GM23338 (cell line): ENCODE data around the gene CFAP97D2. TPM values are rescaled to one million over a fixed set of nuclear protein-coding genes. Genes with fewer than 3 reads are reported as not detected.

Experiments used
- ATAC-seq: fragments of 200-7000 bp; cut with Tn5 transposase; 3 replicates; pipeline ENCODE4 v1.9.1; 2020
- DNase-seq: peaks from one replicate; pipeline ENCODE4 v3.0.0-alpha.2; 2015; ENCODE audit warnings: low spot score
- H2AFZ ChIP-seq: fragments of 200-600 bp; sonication (generic); 2 replicates; pipeline ENCODE4 v1.8.0; 2016; ENCODE audit warnings: antibody characterized with exemption, mild to moderate bottlenecking, moderate library complexity
- H3F3A ChIP-seq: fragments of 200-600 bp; sonication (generic); replicated peaks from 2 replicates; pipeline ENCODE4 v1.8.0; 2017; ENCODE audit warnings: antibody characterized with exemption, mixed run types, low read depth
- H3K27ac ChIP-seq: fragments of 200-600 bp; sonication (generic); 2 replicates; pipeline ENCODE4 v1.6.1; 2016; ENCODE audit warnings: low read depth
- H3K27me3 ChIP-seq: fragments of 200-600 bp; sonication (generic); 2 replicates; pipeline ENCODE4 v1.8.0; 2016; ENCODE audit warnings: mild to moderate bottlenecking, mixed run types, moderate library complexity; ENCODE audit not compliant: insufficient read depth
- H3K36me3 ChIP-seq: fragments of 200-600 bp; sonication (generic); 2 replicates; pipeline ENCODE4 v1.8.0; 2016; ENCODE audit warnings: mild to moderate bottlenecking; ENCODE audit not compliant: insufficient read depth
- H3K4me1 ChIP-seq: fragments of 200-600 bp; sonication (generic); 2 replicates; pipeline ENCODE4 v1.8.0; 2016; ENCODE audit warnings: mild to moderate bottlenecking, moderate library complexity; ENCODE audit not compliant: insufficient read depth
- H3K4me2 ChIP-seq: fragments of 200-600 bp; sonication (generic); 2 replicates; pipeline ENCODE4 v1.7.1; 2017; ENCODE audit warnings: mixed run types
- H3K4me3 ChIP-seq: fragments of 200-600 bp; sonication (generic); 2 replicates; pipeline ENCODE4 v1.6.1; 2016; ENCODE audit warnings: mixed run types
- H3K79me2 ChIP-seq: fragments of 200-600 bp; sonication (generic); replicated peaks from 2 replicates; pipeline ENCODE4 v1.8.0; 2017; ENCODE audit warnings: mild to moderate bottlenecking; ENCODE audit not compliant: insufficient read depth
- H3K9me2 ChIP-seq: fragments of 200-600 bp; sonication (generic); 2 replicates; pipeline ENCODE4 v1.8.0; 2017; ENCODE audit not compliant: insufficient read depth
- H4K20me1 ChIP-seq: fragments of 200-600 bp; sonication (generic); replicated peaks from 2 replicates; pipeline ENCODE4 v1.8.0; 2017; ENCODE audit warnings: mild to moderate bottlenecking; ENCODE audit not compliant: insufficient read depth
- H3K27ac Mint-ChIP-seq: 2 replicates; pipeline ENCODE4 v1.8.0; 2020; ENCODE audit warnings: inconsistent platforms, mild to moderate bottlenecking, moderate library complexity, mixed read lengths
- H3K27me3 Mint-ChIP-seq: 3 replicates; pipeline ENCODE4 v1.8.0; 2022; ENCODE audit warnings: low read depth, mild to moderate bottlenecking, moderate library complexity, mixed read lengths, inconsistent platforms; ENCODE audit not compliant: insufficient read depth, poor library complexity
- H3K36me3 Mint-ChIP-seq: 3 replicates; pipeline ENCODE4 v1.8.0; 2021; ENCODE audit warnings: low read depth, mild to moderate bottlenecking, inconsistent platforms, moderate library complexity, mixed read lengths
- H3K4me1 Mint-ChIP-seq: 3 replicates; pipeline ENCODE4 v1.8.0; 2020; ENCODE audit warnings: mild to moderate bottlenecking, inconsistent platforms, mixed read lengths
- H3K4me3 Mint-ChIP-seq: 3 replicates; pipeline ENCODE4 v1.8.0; 2021; ENCODE audit warnings: moderate library complexity, mild to moderate bottlenecking, inconsistent platforms, mixed read lengths
- H3K9me3 Mint-ChIP-seq: 3 replicates; pipeline ENCODE4 v1.8.0; 2020; ENCODE audit warnings: moderate library complexity, mild to moderate bottlenecking, inconsistent platforms, mixed read lengths
- CREB1 ChIP-seq: fragments of 250-450 bp; sonication (Bioruptor Pico); IDR thresholded peaks from 2 replicates; pipeline ENCODE4 v1.5.0; 2020; ENCODE audit warnings: low read depth, mild to moderate bottlenecking, moderate library complexity
- EZH2 ChIP-seq: fragments of 200-600 bp; sonication (generic); IDR thresholded peaks from one replicate; pipeline ENCODE4 v1.8.0; 2017; ENCODE audit warnings: antibody characterized with exemption, mild to moderate bottlenecking, low read depth; ENCODE audit not compliant: unreplicated experiment
- NANOG ChIP-seq: IDR thresholded peaks from 2 replicates; pipeline ENCODE4 v1.6.1; 2016; ENCODE audit warnings: antibody characterized with exemption, borderline replicate concordance
- polyA plus RNA-seq: library from polyadenylated mRNA; unstranded; fragments of >200 nt; fragmentation: Nextera tagmentation; extraction: Ambion mirVana; gene quantifications from 2 replicates; pipeline ENCODE4 v1.2.1, GENCODE V29; 2016
- total RNA-seq: library from RNA; depleted of rRNA; stranded (reverse); fragments of >200 nt; shearing (Covaris generic); gene quantifications from 2 replicates; pipeline ENCODE4 v1.2.3, GENCODE V29; 2014
- TF ChIP-seq, protein P1 (sequence below): IDR thresholded peaks from 2 replicates; pipeline ENCODE4 v1.6.1; 2016; ENCODE audit warnings: antibody characterized with exemption
- TF ChIP-seq, protein P2 (sequence below): fragments of 250-450 bp; sonication (Bioruptor Pico); IDR thresholded peaks from 2 replicates; pipeline ENCODE4 v1.5.0; 2020; ENCODE audit warnings: mild to moderate bottlenecking, moderate library complexity

Gene CFAP97D2
- total and polyA plus RNA-seq, 2 experiments from 2014 or later, result not detected

DNA sequence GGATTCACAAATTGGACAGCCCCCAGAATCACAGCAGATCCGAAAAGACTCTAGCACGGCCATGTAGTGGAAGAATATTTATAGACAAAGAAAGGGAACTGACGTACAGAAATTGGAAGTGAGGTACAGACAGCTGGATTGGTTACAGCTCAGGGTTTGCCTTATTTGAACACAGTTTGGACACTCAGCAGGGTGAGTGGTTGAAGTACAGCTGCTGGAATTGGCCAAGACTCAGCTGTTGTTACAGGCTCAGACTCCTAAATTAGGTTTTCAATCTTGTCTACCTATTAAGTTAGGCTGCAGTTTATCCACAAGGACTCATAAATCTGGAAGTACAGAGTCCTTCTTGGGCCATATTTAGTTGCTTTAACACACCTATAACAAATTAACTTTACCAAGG is 5.8 kb upstream of the CFAP97D2 start:
- no peaks in the 10 kb centered on the region for H3K4me1 Mint-ChIP-seq
- Histone ChIP-seq H3K27ac (no peak overlapping the region), H4K20me1 (no peaks in the 10 kb centered on the region), H2AFZ (no peak overlapping the region), H3K36me3 (no peaks in the 10 kb centered on the region), H3K4me2 (no peak overlapping the region), H3K4me1 (no peaks in the 10 kb centered on the region), H3K79me2 (no peaks in the 10 kb centered on the region), H3K4me3 (no peak overlapping the region), H3K27me3 (no peaks in the 10 kb centered on the region), H3F3A (no peaks in the 10 kb centered on the region), H3K9me2 (0 out of 2 replicates have a peak, but pooled peaks cover 3% of the 10 kb centered on the region)
- H3K9me3 Mint-ChIP-seq, result peaks cover 4% of the 10 kb centered on the region; the same call in 1 of the 3 replicates
- no peak for TF ChIP-seq EZH2
- TF ChIP-seq, protein P1, sequence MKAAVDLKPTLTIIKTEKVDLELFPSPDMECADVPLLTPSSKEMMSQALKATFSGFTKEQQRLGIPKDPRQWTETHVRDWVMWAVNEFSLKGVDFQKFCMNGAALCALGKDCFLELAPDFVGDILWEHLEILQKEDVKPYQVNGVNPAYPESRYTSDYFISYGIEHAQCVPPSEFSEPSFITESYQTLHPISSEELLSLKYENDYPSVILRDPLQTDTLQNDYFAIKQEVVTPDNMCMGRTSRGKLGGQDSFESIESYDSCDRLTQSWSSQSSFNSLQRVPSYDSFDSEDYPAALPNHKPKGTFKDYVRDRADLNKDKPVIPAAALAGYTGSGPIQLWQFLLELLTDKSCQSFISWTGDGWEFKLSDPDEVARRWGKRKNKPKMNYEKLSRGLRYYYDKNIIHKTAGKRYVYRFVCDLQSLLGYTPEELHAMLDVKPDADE, result no peak
- peaks cover 3% of the 10 kb centered on the region; the same call in 1 of the 3 replicates for H3K36me3 Mint-ChIP-seq
- H3K27me3 Mint-ChIP-seq, result peaks cover 1% of the 10 kb centered on the region
- ATAC-seq (no peak), DNase-seq (no peak)
- H3K27ac Mint-ChIP-seq, result no peak overlapping the region
- no peak overlapping the region for H3K4me3 Mint-ChIP-seq

DNA sequence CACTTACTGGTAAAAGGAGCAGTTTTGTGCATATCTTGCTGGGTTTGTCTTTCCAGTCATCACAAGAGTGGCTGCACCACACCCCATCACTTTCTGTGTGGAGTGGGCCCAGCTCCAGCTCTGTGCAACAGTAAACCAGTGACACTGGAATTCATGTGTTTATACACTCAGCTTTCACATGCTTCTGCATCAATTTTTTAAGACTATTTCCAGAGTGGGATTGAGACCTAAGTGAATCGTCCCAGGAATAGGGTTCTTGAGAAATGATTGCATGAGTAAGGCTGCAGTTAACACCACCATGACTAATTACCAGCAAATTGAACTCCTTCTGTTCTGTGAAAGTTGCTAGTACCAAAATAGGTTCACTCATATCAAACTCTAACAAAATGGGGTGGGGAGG is 5.3 kb upstream of the CFAP97D2 start:
- Mint-ChIP-seq H3K4me1 (peaks cover 2% of the 10 kb centered on the region; the same call in 2 of the 3 replicates), H3K4me3 (no peak overlapping the region), H3K27me3 (peaks cover 1% of the 10 kb centered on the region), H3K9me3 (peaks cover 4% of the 10 kb centered on the region; the same call in 1 of the 3 replicates), H3K36me3 (peaks cover 3% of the 10 kb centered on the region; the same call in 1 of the 3 replicates), H3K27ac (no peak overlapping the region)
- DNase-seq (no peak), ATAC-seq (no peak)
- Histone ChIP-seq H3K27ac (no peak overlapping the region), H3K79me2 (no peaks in the 10 kb centered on the region), H3F3A (no peaks in the 10 kb centered on the region), H3K27me3 (no peaks in the 10 kb centered on the region), H3K36me3 (no peaks in the 10 kb centered on the region), H4K20me1 (no peaks in the 10 kb centered on the region), H3K4me1 (no peaks in the 10 kb centered on the region), H3K4me3 (no peak overlapping the region), H2AFZ (no peak overlapping the region; the same call in 1 of the 2 replicates), H3K9me2 (0 out of 2 replicates have a peak, but pooled peaks cover 3% of the 10 kb centered on the region), H3K4me2 (no peak overlapping the region)
- no peak for TF ChIP-seq NANOG
- TF ChIP-seq, protein P2, sequence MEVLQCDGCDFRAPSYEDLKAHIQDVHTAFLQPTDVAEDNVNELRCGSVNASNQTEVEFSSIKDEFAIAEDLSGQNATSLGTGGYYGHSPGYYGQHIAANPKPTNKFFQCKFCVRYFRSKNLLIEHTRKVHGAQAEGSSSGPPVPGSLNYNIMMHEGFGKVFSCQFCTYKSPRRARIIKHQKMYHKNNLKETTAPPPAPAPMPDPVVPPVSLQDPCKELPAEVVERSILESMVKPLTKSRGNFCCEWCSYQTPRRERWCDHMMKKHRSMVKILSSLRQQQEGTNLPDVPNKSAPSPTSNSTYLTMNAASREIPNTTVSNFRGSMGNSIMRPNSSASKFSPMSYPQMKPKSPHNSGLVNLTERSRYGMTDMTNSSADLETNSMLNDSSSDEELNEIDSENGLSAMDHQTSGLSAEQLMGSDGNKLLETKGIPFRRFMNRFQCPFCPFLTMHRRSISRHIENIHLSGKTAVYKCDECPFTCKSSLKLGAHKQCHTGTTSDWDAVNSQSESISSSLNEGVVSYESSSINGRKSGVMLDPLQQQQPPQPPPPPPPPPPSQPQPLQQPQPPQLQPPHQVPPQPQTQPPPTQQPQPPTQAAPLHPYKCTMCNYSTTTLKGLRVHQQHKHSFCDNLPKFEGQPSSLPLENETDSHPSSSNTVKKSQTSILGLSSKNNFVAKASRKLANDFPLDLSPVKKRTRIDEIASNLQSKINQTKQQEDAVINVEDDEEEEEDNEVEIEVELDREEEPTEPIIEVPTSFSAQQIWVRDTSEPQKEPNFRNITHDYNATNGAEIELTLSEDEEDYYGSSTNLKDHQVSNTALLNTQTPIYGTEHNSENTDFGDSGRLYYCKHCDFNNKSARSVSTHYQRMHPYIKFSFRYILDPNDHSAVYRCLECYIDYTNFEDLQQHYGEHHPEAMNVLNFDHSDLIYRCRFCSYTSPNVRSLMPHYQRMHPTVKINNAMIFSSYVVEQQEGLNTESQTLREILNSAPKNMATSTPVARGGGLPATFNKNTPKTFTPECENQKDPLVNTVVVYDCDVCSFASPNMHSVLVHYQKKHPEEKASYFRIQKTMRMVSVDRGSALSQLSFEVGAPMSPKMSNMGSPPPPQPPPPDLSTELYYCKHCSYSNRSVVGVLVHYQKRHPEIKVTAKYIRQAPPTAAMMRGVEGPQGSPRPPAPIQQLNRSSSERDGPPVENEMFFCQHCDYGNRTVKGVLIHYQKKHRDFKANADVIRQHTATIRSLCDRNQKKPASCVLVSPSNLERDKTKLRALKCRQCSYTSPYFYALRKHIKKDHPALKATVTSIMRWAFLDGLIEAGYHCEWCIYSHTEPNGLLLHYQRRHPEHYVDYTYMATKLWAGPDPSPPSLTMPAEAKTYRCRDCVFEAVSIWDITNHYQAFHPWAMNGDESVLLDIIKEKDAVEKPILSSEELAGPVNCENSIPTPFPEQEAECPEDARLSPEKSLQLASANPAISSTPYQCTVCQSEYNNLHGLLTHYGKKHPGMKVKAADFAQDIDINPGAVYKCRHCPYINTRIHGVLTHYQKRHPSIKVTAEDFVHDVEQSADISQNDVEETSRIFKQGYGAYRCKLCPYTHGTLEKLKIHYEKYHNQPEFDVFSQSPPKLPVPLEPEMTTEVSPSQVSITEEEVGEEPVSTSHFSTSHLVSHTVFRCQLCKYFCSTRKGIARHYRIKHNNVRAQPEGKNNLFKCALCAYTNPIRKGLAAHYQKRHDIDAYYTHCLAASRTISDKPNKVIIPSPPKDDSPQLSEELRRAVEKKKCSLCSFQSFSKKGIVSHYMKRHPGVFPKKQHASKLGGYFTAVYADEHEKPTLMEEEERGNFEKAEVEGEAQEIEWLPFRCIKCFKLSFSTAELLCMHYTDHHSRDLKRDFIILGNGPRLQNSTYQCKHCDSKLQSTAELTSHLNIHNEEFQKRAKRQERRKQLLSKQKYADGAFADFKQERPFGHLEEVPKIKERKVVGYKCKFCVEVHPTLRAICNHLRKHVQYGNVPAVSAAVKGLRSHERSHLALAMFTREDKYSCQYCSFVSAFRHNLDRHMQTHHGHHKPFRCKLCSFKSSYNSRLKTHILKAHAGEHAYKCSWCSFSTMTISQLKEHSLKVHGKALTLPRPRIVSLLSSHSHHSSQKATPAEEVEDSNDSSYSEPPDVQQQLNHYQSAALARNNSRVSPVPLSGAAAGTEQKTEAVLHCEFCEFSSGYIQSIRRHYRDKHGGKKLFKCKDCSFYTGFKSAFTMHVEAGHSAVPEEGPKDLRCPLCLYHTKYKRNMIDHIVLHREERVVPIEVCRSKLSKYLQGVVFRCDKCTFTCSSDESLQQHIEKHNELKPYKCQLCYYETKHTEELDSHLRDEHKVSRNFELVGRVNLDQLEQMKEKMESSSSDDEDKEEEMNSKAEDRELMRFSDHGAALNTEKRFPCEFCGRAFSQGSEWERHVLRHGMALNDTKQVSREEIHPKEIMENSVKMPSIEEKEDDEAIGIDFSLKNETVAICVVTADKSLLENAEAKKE (CRISPR knock-in tag), result no peak
- TF ChIP-seq CREB1 (CRISPR knock-in tag), result no peak
